ENCODE data around the gene MIEF1. TPM values are rescaled to one million over a fixed set of nuclear protein-coding genes. Genes with fewer than 3 reads are reported as not detected.

The MIEF1 gene
- total and polyA plus RNA-seq, 2 experiments from 2014 or later = 13.2 to 40.1 TPM

GRCh38 chr22:39558254-39558727 lies 56.2 kb downstream of the MIEF1 start (continued):
- no peak for TF ChIP-seq ZNF462 (CRISPR knock-in tag; IDR thresholded peaks at IDR 0.05)
- TF ChIP-seq JUNB (IDR thresholded peaks at IDR 0.05; ENCODE audit: unreplicated experiment) = no peak
- no peak for TF ChIP-seq POLR2AphosphoS5 (IDR thresholded peaks at IDR 0.05; ENCODE audit: low read depth)

- Histone ChIP-seq H3F3A (replicated peaks; ENCODE audit: low read depth) (peaks cover 8% of the 10 kb centered on the region; the same call in 1 of the 2 replicates), H3K36me3 (ENCODE audit: insufficient read depth) (no peaks in the 10 kb centered on the region), H4K20me1 (replicated peaks; ENCODE audit: insufficient read depth) (peaks cover 11% of the 10 kb centered on the region; the same call in 1 of the 2 replicates), H2AFZ (no peak overlapping the region), H3K4me2 (no peak overlapping the region), H3K9me2 (ENCODE audit: insufficient read depth) (no peaks in the 10 kb centered on the region), H3K27me3 (ENCODE audit: insufficient read depth) (peaks cover 46% of the 10 kb centered on the region), H3K79me2 (replicated peaks; ENCODE audit: insufficient read depth) (no peaks in the 10 kb centered on the region), H3K4me3 (no peak overlapping the region), H3K4me1 (ENCODE audit: insufficient read depth) (no peaks in the 10 kb centered on the region; the same call in 1 of the 2 replicates), H3K27ac (ENCODE audit: low read depth) (no peak overlapping the region)
- no peak for DNase-seq (ENCODE audit: low spot score)
- peak overlapping the region; percentile 52 for H3K4me3 Mint-ChIP-seq
- no peaks in the 10 kb centered on the region for H3K36me3 Mint-ChIP-seq (ENCODE audit: low read depth)
- H3K9me3 Mint-ChIP-seq = no peaks in the 10 kb centered on the region
- TF ChIP-seq CREB1 (CRISPR knock-in tag; IDR thresholded peaks at IDR 0.05; ENCODE audit: low read depth) (no peak), ZNF462 (CRISPR knock-in tag; IDR thresholded peaks at IDR 0.05) (no peak), ZNF114 (CRISPR knock-in tag; IDR thresholded peaks at IDR 0.05) (no peak), ZNF331 (CRISPR knock-in tag; IDR thresholded peaks at IDR 0.05; ENCODE audit: low read depth) (no peak), EZH2 (IDR thresholded peaks at IDR 0.05; ENCODE audit: low read depth, unreplicated experiment) (no peak), CTCF (conservative IDR thresholded peaks at IDR 0.05; ENCODE audit: low read depth in 2 of 2) (no peak)
- H3K4me1 Mint-ChIP-seq = peaks cover 12% of the 10 kb centered on the region
- peaks cover 44% of the 10 kb centered on the region for H3K27me3 Mint-ChIP-seq (ENCODE audit: insufficient read depth, low read depth, poor library complexity)
- ATAC-seq = no peak; the same call in 2 of the 3 replicates
- H3K27ac Mint-ChIP-seq = no peak overlapping the region
Observed at GRCh38 chr22:39558950-39559349, 56.9 kb downstream of the MIEF1 start.

Data from GM23338 (cell line).